H9 (cell line): Measurements from ENCODE around the gene LRP3. TPM values are rescaled to one million over a fixed set of nuclear protein-coding genes. Genes with fewer than 3 reads are reported as not detected.

Experiments
- DNase-seq: peaks from one replicate; pipeline ENCODE4 v3.0.0-alpha.2; 2017
- H2AFZ ChIP-seq: one replicate; pipeline ENCODE4 v1.6.1; 2013; ENCODE audit warnings: mild to moderate bottlenecking, low read length, control low read depth, moderate library complexity
- H2AK5ac ChIP-seq: 2 replicates; pipeline ENCODE4 v1.6.1; 2013; ENCODE audit warnings: low read length, control low read depth, mixed read lengths; ENCODE audit not compliant: insufficient read length
- H2BK120ac ChIP-seq: one replicate; pipeline ENCODE4 v1.6.1; 2013; ENCODE audit warnings: low read depth, mild to moderate bottlenecking, low read length, control low read depth, inconsistent platforms; ENCODE audit not compliant: poor library complexity, severe bottlenecking
- H2BK12ac ChIP-seq: 2 replicates; pipeline ENCODE4 v1.6.1; 2013; ENCODE audit warnings: low read length, control low read depth, mixed read lengths, low read depth; ENCODE audit not compliant: insufficient read length
- H2BK15ac ChIP-seq: 2 replicates; pipeline ENCODE4 v1.6.1; 2013; ENCODE audit warnings: low read depth, low read length, control low read depth
- H2BK20ac ChIP-seq: one replicate; pipeline ENCODE4 v1.6.1; 2013; ENCODE audit warnings: low read depth, mild to moderate bottlenecking, low read length, control low read depth, inconsistent platforms; ENCODE audit not compliant: poor library complexity, severe bottlenecking
- H2BK5ac ChIP-seq: 2 replicates; pipeline ENCODE4 v1.6.1; 2013; ENCODE audit warnings: low read length, control low read depth, mixed read lengths; ENCODE audit not compliant: insufficient read length
- H3K14ac ChIP-seq: 2 replicates; pipeline ENCODE4 v1.6.1; 2013; ENCODE audit warnings: low read length, control low read depth; ENCODE audit not compliant: insufficient read depth
- H3K18ac ChIP-seq: 2 replicates; pipeline ENCODE4 v1.6.1; 2013; ENCODE audit warnings: low read depth, mild to moderate bottlenecking, mixed read lengths, low read length, control low read depth; ENCODE audit not compliant: insufficient read length
- H3K23ac ChIP-seq: 2 replicates; pipeline ENCODE4 v1.6.1; 2013; ENCODE audit warnings: low read length, control low read depth, mixed read lengths, low read depth; ENCODE audit not compliant: insufficient read length
- H3K23me2 ChIP-seq: 2 replicates; pipeline ENCODE4 v1.6.1; 2013; ENCODE audit warnings: low read depth, mild to moderate bottlenecking, mixed read lengths, low read length, control low read depth; ENCODE audit not compliant: insufficient read length, poor library complexity, severe bottlenecking
- H3K27ac ChIP-seq: 2 replicates; pipeline ENCODE4 v1.5.1; 2013; ENCODE audit warnings: low read length, control low read depth, mixed read lengths, low read depth; ENCODE audit not compliant: insufficient read length
- H3K27me3 ChIP-seq: 2 replicates; pipeline ENCODE4 v1.6.1; 2013; ENCODE audit warnings: low read length, control low read depth, inconsistent platforms; ENCODE audit not compliant: insufficient read depth
- H3K4ac ChIP-seq: 2 replicates; pipeline ENCODE4 v1.6.1; 2013; ENCODE audit warnings: low read depth, mild to moderate bottlenecking, control low read depth, inconsistent platforms, low read length, moderate library complexity
- H3K4me1 ChIP-seq: 2 replicates; pipeline ENCODE4 v1.6.1; 2013; ENCODE audit warnings: low read length, control low read depth, inconsistent platforms; ENCODE audit not compliant: insufficient read depth
- H3K4me2 ChIP-seq: 2 replicates; pipeline ENCODE4 v1.6.1; 2013; ENCODE audit warnings: low read length, control low read depth, mixed read lengths; ENCODE audit not compliant: insufficient read length, insufficient read depth
- H3K56ac ChIP-seq: 2 replicates; pipeline ENCODE4 v1.6.1; 2013; ENCODE audit warnings: low read depth, mild to moderate bottlenecking, mixed read lengths, low read length, control low read depth; ENCODE audit not compliant: insufficient read length
- H3K79me1 ChIP-seq: 2 replicates; pipeline ENCODE4 v1.6.1; 2013; ENCODE audit warnings: low read depth, mild to moderate bottlenecking, moderate library complexity, low read length, control low read depth, inconsistent platforms; ENCODE audit not compliant: insufficient read depth, poor library complexity, severe bottlenecking
- H3K79me2 ChIP-seq: 2 replicates; pipeline ENCODE4 v1.6.1; 2013; ENCODE audit warnings: low read length, control low read depth, inconsistent platforms; ENCODE audit not compliant: insufficient read depth
- H3K9ac ChIP-seq: 2 replicates; pipeline ENCODE4 v1.6.1; 2013; ENCODE audit warnings: low read length, control low read depth, mixed read lengths; ENCODE audit not compliant: insufficient read length; ENCODE audit errors: extremely low read depth
- H3K9me3 ChIP-seq: one replicate; pipeline ENCODE4 v1.6.1; 2013; ENCODE audit warnings: low read depth, low read length, inconsistent platforms; ENCODE audit not compliant: control insufficient read depth
- H3T11ph ChIP-seq: one replicate; pipeline ENCODE4 v1.6.1; 2013; ENCODE audit warnings: mild to moderate bottlenecking, low read length, control low read depth, inconsistent platforms
- H4K20me1 ChIP-seq: one replicate; pipeline ENCODE4 v1.6.1; 2013; ENCODE audit not compliant: control insufficient read depth, insufficient read length, insufficient read depth
- H4K5ac ChIP-seq: 2 replicates; pipeline ENCODE4 v1.6.1; 2013; ENCODE audit warnings: low read depth, mild to moderate bottlenecking, mixed read lengths, low read length, control low read depth; ENCODE audit not compliant: insufficient read length
- H4K8ac ChIP-seq: replicated peaks from 2 replicates; pipeline ENCODE4 v1.6.1; 2013; ENCODE audit warnings: low read length, control low read depth, mixed read lengths, low read depth; ENCODE audit not compliant: insufficient read length
- H4K91ac ChIP-seq: 2 replicates; pipeline ENCODE4 v1.6.1; 2013; ENCODE audit warnings: low read depth, mild to moderate bottlenecking, moderate library complexity, mixed read lengths, low read length, control low read depth; ENCODE audit not compliant: insufficient read length
- H3K27ac Mint-ChIP-seq, 3 experiments: 2 replicates in 2 of 3; 3 replicates in 1 of 3; pipeline ENCODE4 v1.8.0; 2020 to 2021; ENCODE audit warnings: mixed read lengths in 3 of 3, mild to moderate bottlenecking in 1 of 3, moderate library complexity in 1 of 3
- H3K27me3 Mint-ChIP-seq: 2 replicates; pipeline ENCODE4 v1.8.0; 2021; ENCODE audit warnings: low read depth, mild to moderate bottlenecking, moderate library complexity, mixed read lengths
- H3K36me3 Mint-ChIP-seq, 3 experiments: 2 replicates in 2 of 3; 3 replicates in 1 of 3; pipeline ENCODE4 v1.8.0; 2020 to 2021; ENCODE audit warnings: low read depth in 3 of 3, mixed read lengths in 3 of 3; ENCODE audit not compliant: insufficient read depth in 1 of 3
- H3K4me1 Mint-ChIP-seq, 2 experiments: 2 replicates each; pipeline ENCODE4 v1.8.0; 2020; ENCODE audit warnings: mixed read lengths in 2 of 2
- H3K4me3 Mint-ChIP-seq, 2 experiments: 2 replicates in 1 of 2; 3 replicates in 1 of 2; pipeline ENCODE4 v1.8.0; 2020 to 2021; ENCODE audit warnings: mild to moderate bottlenecking in 2 of 2, mixed read lengths in 2 of 2, moderate library complexity in 1 of 2
- H3K9me3 Mint-ChIP-seq, 2 experiments: 2 replicates in 1 of 2; 3 replicates in 1 of 2; pipeline ENCODE4 v1.8.0; 2020; ENCODE audit warnings: mild to moderate bottlenecking in 2 of 2, mixed read lengths in 2 of 2, moderate library complexity in 1 of 2
- WGBS: extraction: QIAGEN DNeasy Blood & Tissue Kit; methylation state at CpG from one replicate; pipeline ENCODE4 v1.1.7; 2013; ENCODE audit warnings: missing lambda C conversion rate, low lambda C conversion rate, mixed read lengths; ENCODE audit not compliant: insufficient read length; ENCODE audit errors: extremely low coverage; 5-methylcytosine and 5-hydroxymethylcytosine counted together
- total RNA-seq: library from RNA; stranded (reverse); gene quantifications from 2 replicates; pipeline ENCODE4 v1.2.1, GENCODE V29; 2021
- TF ChIP-seq, protein P1 (sequence below): fragments of 200-600 bp; sonication (generic); conservative IDR thresholded peaks from 3 replicates; pipeline ENCODE4 v1.8.0; 2021; ENCODE audit warnings: antibody characterized with exemption, mild to moderate bottlenecking

The LRP3 gene
- total RNA-seq, 1 experiment from 2014 or later, result 29.2 TPM

- H3K4me3 Mint-ChIP-seq, result no peak overlapping the region
- Histone ChIP-seq H3K79me2 (no peaks in the 10 kb centered on the region), H3K4me1 (no peaks in the 10 kb centered on the region), H3K23ac (no peak overlapping the region), H3K9me3 (no peaks in the 10 kb centered on the region), H2BK5ac (no peak overlapping the region), H2BK20ac (no peak overlapping the region), H3K4me2 (no peak overlapping the region), H2BK12ac (no peak overlapping the region), H3K4ac (no peak overlapping the region), H2BK120ac (no peak overlapping the region), H2AK5ac (no peak overlapping the region), H4K91ac (no peak overlapping the region), H2BK15ac (no peak overlapping the region), H3K79me1 (no peaks in the 10 kb centered on the region), H4K8ac (no peak overlapping the region), H3K18ac (no peak overlapping the region), H3K27me3 (no peaks in the 10 kb centered on the region), H3K27ac (no peak overlapping the region), H4K20me1 (no peaks in the 10 kb centered on the region), H3K23me2 (no peaks in the 10 kb centered on the region), H4K5ac (no peak overlapping the region), H2AFZ (no peak overlapping the region), H3K56ac (no peak overlapping the region), H3T11ph (no peak overlapping the region), H3K14ac (no peak overlapping the region), H3K9ac (no peak overlapping the region)
- H3K9me3 Mint-ChIP-seq, result peaks cover 0 to 6% of the 10 kb centered on the region in 2 experiments; a peak in 1 of 5 replicates
- peaks cover under 1 to 3% of the 10 kb centered on the region in 2 experiments; a peak in 1 of 4 replicates for H3K4me1 Mint-ChIP-seq
- peaks cover 23% of the 10 kb centered on the region for H3K27me3 Mint-ChIP-seq
- WGBS, result no CpG with 5 or more reads among the region's 8 CpGs
- no peak for DNase-seq
- TF ChIP-seq, protein P1, sequence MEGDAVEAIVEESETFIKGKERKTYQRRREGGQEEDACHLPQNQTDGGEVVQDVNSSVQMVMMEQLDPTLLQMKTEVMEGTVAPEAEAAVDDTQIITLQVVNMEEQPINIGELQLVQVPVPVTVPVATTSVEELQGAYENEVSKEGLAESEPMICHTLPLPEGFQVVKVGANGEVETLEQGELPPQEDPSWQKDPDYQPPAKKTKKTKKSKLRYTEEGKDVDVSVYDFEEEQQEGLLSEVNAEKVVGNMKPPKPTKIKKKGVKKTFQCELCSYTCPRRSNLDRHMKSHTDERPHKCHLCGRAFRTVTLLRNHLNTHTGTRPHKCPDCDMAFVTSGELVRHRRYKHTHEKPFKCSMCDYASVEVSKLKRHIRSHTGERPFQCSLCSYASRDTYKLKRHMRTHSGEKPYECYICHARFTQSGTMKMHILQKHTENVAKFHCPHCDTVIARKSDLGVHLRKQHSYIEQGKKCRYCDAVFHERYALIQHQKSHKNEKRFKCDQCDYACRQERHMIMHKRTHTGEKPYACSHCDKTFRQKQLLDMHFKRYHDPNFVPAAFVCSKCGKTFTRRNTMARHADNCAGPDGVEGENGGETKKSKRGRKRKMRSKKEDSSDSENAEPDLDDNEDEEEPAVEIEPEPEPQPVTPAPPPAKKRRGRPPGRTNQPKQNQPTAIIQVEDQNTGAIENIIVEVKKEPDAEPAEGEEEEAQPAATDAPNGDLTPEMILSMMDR, result no peak
- no peaks in the 10 kb centered on the region for H3K36me3 Mint-ChIP-seq
- no peak overlapping the region for H3K27ac Mint-ChIP-seq
Measured at GRCh38 chr19:33234092-33234491, 40.0 kb downstream of the LRP3 start.
